GM19438 (cell line): ENCODE results near the gene HIVEP1.

Experiments
- ATAC-seq: cut with Tn5 transposase; IDR thresholded peaks from one replicate; pipeline ENCODE4 v1.9.1; 2021; ENCODE audit warnings: low read depth; ENCODE audit not compliant: unreplicated experiment

The HIVEP1 gene

DNA sequence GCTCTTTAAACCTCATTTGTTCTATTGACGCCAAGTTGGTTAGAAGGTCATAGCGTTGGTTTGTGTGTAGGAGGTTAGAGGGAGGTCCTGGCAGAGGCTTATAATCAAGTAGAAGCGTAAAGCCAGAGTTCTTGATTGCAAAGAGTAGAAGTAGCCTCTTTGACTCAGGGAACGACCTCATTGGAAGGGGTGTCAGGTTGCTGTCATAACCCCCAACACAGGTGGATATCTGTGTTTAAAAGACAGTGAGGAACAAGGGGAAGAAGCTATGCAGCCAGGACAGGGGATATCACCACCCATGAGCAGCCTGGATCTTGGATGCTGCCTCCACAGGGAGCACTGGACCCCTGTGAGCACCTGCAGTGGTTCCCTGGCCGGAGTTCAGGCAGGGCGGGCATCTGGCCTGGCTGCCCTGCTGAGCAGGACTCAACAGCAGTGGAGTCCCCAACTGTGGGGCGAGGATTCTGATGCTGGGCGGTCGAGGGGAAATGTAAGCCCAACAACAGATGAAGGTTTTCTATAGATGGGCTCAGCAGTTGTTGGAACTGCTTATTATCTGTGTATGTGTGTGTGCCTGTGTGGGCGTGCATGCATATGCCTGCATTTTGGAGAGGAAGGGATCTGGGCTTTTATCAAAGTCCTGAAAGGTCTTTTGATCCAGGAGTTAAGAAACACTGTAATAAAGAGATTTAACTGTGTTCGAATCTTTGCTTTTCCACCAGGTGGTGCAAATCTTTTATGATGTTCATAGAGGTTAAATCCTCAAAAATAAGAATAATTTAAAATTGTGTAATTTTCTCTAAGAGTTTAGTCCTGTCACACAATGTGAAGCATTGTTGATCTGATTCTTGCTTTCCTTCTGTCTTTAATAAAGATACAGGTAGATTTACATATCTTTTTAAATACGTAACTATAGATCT lies 27.7 kb downstream of the HIVEP1 start:
- no peak for ATAC-seq

DNA sequence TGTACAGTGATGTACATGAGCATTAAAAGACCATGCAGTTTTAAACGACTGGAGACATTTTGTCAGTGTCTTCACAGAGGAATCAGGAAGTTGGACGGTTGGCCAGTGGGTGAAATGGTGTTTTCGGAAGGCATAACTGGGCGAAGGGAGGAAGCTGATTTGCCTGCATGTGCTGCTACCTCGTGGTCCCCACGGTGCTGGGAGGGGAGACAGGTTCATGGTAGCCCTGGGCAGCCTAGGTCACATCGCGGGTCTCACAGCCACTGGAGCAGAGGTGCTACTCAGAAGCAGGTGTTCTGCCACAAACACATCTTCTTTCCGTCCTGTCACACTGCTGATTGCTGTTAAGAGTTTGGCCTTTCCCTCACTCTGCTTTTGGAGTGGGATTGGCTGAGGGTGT lies 35.2 kb downstream of the HIVEP1 start:
- ATAC-seq, result no peak

DNA sequence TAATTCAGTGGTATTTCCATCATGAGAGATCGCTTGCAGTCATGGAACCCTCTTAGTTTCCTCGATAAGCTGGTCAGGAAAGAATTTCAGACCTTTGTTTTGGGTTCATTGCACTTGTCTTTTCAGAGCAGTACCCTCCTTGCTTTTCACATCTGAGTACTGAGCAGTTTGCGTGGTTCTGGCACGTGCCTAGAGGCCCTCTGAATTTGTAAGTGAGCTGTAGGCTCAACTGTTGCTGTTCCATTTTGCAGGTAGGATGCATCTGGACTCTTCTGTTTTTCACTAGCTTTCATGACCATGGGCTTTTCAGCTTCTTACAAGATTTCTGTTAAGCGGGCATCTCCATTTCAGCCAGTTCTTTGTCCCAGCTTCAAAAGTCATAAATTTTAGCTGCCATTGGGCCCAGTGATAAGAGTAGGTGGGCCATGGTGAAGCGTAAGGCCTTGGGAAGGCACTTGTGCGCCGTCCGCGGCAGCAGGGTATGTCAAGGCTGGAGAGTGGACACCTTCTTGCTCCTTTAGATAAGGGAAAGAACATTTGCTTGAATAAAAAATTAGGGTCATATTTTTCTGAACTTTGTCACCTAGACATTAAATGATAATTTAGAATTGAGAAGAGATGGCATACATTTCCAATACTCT lies 35.8 kb downstream of the HIVEP1 start:
- ATAC-seq, result no peak

DNA sequence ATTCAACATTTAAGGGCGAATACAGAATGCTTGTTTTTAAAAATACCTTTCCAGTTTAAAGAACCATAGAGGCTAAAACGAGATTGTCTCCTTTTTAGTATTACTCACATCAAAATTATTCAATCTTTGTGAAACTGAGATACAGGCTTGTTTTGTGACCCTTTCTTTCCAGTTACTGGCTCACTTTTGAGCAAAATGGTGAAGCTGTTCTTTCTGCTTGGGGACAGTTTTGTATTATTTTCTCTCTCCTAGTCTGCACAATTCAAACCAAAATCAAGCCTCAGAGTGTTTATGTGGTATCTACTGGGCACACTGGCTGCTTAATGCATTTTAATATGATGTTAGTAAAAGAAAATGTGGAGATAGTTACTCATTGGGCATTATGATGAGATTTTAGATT lies 36.5 kb downstream of the HIVEP1 start:
- ATAC-seq, result no peak

DNA sequence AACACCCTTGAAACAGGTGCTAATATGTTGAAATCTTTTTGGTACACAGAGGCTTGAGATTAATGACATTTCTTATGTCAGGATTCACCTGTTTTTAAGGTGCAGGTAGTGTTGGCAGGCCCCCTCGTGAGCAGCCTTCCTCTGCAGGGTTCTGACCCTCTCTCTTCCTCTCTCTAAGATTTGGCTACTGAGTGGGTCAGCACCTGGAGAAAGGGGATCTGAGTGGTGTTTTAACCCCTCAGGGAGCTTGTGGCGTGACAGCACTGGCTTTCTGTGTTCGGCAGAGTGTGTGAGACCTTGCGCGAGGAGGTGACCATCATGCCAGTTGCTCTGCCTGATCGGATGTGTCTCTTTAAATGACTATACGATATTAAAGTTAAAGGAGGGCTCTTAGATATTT lies 37.1 kb downstream of the HIVEP1 start:
- peak; percentile 32 for ATAC-seq

DNA sequence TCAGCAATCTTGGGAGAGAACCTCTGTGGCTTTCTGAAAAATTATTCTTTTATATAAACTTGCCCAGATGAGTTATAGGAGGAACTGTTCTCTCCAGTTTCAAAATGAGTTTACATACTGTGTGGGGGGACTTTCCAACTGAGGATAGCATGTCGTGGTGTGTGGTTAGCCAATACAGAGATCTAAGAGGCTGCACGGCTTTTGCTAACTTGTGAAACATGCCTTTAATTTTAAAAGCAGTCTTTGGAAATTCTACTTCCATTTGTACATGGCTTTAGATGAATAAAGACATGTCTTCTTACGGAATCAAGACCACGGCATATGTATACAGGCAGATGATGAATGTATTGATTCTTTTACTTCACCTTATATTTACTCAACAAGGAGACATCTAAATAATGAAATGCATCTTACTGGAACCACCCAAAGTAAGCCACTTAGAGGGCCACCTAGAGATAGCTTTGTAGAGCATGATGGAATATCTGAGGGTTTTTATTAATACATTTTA lies 39.8 kb downstream of the HIVEP1 start:
- peak; percentile 67 for ATAC-seq

DNA sequence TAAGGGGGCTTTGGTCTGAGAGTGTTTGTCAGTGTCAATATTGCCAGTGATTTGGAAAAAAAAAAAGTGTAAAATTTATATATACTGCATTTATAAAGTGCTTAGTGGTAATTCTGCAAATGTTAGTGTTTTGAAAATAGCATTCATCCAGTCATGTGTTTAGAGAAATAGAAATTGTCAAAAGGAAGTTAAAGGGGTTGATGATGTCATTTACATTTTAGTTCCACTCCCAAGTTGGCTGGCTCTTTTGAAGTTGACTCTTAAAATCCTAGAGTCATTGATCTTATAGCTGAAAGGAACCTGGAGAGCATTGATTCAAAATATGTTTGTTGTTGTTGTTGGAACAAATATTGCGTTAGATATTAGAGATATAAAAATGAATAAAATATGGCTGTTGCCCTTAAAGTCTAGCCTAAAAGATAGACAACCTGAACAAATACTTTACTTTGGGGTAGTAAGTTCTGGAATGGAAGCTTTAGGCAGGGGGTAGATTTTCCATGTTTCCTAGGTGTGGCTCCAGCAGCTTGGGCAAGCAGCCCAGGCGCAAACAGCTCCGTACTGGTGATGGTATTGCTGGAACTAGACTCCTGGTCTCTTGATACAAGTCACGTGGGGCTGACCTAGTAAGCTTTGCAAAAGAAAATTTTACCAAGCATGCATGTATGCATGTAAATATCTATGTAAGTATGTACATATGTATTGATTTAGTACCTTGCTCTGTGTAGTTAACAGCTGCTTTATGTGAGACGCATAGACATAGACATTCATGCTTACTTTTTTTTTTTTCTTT lies 46.3 kb downstream of the HIVEP1 start:
- ATAC-seq, result no peak

DNA sequence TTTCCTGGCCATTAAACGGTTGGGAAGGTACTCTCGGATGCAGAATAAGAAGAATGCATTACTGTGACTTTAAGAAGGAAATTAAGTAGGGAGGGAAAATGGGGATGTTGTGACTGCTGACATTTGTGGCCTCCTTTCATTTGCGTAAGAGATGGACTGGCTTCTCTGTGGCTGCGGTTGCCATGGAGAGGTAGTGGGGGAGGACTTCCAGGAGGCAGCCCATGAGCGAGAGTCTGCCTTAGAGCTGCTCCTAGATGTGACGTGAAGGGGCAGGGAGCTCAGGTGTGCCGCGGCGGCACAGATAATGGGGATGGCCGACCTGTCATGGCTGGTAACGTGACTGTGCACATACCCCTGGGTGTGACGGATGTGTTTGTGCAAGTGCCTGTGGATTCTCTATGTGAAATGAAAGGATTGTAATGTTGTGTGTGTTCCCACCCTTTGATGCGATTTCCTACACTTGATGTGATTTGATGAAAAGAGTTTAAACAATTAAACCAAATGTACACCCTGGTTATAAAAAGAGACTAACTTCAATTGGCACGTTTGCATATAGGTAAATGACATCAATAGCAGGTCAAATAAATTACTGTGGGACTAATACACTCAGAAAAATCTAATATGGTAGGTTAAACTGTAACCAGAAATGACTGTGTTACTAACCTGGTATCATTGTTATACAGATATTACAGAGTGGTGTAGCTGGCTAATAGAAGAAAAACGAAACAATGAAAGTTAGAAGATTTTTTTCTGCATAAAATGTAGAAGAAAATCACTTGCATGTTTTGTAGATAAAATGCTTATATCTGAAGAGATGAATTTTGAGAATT lies 48.9 kb downstream of the HIVEP1 start:
- peak; percentile 95 for ATAC-seq

DNA sequence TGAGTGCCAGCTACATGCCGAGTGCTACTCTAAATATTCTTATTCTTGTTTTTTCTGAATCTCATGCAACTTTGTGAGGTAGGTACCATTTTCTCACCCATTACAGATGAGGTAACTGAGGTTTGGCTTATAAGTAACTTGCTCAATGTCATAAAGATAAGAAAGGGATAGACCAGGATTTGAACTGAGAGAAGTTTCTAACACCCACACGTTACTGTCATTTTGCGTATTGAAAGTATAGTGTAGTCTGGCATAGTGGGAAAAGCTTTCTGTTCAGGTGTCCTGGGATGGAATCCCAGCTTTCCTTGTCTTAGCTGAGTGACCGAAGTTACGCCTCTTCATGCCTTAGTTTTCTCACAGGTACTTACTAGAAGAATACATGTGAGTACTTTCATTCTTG lies 50.5 kb downstream of the HIVEP1 start:
- ATAC-seq, result no peak

DNA sequence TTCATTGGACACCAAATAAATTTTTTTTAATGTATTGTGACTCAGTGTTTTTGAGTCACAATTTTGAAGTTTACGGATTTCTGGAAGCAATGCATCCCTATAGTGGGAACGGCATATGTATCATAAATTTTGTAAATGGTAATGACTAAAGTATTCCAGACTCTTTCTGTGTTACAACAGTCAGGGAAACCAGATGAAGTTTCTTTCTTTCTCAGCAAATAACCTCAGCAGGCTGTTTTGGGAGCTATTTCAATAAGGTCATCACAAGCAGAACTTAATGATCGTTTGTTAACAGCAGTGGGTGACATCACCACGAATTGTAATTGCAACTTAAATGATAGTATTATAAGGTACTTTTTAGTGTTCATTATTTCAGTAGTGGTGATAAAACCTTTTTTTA lies 52.0 kb downstream of the HIVEP1 start:
- no peak for ATAC-seq

DNA sequence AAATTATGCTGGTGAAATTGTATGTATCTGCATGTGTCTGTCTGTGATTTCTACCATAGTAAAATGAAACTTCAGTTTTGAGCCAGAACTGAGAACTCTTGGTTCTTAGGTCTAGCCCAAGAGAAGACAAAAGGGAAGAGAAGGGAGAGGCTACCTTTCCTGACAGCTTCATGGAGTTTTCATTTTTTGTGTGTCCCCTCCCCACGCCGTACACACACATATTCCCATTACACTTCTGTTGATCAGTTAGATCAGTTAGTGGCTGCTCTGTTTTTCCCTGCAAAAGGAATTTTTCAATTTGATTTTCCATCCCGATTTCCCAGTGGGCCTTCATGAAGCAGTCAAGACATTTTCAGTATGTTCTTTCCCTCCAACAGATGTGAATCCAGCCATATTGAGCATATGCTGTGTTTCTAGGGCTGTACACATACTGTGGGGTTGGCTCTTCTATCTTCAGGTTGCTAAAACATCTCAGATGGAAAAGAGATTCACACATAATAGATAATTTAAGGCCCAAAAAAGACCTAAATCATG lies 52.5 kb downstream of the HIVEP1 start:
- no peak for ATAC-seq

DNA sequence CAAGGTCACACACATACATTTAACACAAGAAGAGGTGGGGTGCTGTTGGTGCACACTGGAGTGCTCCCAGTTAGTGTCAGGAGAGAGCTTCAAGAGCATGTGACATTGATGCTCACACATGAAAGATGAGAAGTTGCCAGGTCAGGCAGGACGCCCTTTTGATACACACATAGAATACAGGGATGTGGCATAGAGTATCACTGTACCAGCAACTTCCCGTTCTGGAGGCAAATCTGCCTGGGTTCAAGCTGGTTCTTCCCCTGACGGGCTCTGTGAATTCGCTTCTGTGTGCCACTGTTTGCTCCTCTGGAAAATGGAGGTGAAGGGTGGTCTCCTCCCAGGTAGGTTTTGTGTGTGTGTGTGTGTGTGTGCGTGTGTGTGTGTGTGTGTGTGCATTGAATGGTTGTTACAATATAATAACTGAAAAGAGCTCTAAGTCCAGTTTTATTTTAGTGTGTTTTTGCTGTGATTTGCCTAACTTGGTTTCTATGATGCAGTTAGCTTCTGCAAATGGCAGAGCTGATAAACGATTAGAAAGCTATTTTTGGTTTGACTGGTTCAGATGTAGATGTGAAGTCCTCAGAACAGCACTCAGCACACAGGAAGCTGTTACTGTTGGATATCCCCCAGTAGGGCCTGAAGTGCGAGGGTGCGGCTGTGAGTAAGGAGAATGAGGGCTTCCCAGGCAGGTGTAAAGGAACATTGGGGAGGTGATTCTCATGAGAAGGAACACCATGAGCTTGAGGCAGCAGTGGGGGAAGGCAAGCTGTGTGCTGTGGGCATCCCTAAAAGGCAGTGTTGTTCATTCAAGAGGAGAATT lies 53.4 kb downstream of the HIVEP1 start:
- ATAC-seq, result no peak

DNA sequence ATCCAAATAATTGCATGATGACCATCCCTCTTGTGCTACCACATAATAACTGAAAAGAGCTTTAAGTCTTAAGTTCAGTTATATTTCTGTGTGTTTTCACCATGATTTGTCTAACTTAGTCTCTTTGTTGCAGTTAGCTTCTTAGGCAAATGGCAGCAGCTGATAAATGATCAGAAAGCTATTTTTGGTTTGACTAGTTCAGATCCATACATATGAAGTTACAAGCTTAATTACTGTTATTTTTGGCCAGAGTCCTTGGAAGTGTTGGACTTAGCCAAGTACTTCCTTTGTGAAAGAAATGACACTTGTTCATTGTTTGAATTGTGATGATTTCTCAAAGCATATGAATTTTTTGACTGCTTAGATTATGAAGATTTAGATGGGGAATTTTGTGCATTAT lies 54.2 kb downstream of the HIVEP1 start:
- no peak for ATAC-seq

DNA sequence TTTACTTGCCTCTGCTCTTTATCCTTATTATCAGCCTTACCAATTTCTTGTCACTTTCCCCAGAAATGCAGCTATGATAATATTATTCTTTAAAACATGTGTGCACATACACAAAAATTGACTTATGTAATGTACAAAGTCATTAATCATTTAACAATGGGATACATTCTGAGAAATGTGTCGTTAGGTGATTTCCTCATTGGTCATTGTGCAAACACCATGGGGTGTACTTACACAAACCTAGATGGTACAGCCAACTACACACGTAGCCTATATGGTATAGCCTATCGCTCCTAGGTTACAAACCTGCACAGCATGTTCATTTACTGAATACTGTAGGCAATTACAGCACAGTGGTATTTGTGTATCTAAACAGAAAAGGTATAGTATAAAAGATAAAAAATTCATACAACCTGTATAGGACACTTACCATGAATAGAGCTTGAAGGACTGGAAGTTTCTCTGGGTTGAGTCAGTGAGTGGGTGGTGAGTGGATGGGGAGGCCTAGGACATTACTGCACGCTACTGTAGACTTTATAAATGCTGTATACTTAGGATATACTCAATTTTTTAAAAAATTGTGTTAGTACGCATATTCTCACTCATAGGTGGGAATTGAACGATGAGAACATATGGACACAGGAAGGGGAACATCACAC lies 56.9 kb downstream of the HIVEP1 start:
- ATAC-seq, result no peak

DNA sequence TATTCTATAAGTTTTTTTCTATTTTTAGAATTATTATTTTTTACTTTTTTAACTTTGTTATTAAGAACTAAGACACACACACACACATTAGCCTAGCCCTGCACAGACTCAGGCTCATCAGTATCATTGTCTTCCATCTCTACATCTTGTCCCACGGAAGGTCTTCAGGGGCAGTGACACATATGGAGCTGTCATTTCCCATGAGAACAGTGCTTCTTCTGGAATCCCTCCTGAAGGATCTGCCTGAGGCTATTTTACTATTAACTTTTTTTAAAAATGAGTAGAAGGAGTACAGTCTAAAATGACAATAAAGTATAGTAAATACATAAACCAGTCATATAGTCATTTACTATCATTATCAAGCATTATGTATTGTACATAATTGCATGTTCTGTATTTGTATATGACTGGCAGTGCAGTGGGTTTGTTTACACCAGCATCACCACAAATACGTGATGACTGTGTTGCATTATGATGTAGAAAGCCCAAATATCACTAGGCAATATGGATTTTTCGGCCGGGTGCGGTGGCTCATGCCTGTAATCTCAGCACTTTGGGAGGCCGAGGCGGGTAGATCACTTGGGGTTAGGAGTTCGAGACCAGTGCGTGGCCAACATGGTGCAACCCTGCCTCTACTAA lies 57.9 kb downstream of the HIVEP1 start:
- no peak for ATAC-seq

DNA sequence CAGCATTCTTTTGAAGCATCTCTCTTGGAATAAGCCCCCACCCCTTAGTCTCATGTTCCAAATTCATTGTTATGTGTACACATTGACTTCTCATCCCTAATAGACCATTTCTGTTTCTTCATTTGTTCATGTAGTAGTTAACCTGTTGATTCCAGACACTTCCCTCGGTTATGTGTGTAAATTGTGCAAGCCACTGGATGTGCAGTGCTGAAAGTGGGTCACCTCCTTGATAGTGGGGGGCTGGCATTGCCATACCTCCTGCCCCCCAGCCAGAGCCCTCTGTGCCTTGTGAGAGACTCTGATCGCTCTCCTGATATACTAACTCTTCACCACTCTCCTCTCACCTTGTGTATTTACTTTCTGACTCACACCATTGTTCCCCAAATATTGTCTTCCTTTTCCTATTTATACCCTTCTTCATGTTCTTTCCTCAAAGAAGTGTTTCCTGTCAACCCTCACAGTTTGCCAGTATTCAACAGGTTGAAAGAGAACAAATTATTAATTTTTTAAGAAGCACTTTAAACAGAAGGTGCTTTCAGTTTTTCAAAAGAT lies 59.0 kb downstream of the HIVEP1 start:
- ATAC-seq, result no peak

DNA sequence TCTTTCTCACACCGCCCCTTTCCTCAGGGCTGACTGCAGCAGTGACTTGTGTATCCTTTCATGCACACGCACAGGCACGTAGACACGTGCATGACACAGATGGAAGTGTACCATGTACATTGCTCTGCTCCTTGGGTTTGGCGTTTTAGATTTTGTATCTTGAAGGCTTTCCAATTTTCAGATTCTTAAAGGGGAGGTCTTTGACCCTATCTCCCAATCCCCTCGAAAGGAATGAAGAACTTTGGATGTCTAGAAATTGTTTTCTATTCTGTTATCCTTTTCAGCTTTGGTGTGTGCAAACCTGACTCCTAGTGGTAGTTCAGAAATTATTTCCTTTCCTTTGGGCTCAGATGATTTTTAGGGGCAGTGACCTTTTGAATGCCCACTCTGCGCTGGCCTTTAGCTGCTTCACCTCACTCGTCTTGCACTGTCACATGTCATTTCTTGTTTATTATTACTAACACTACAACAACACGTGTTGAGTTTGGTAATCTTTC lies 63.0 kb downstream of the HIVEP1 start:
- ATAC-seq, result no peak
